T1000 (cell line): Measurements from ENCODE around the gene MAP4K3.
"Not testable (repeated sequence)": the region's sequence is repeated elsewhere in the genome, so short reads cannot be mapped to it uniquely, and the experiment has no call there.

Source experiments
- DNase-seq: peaks from one replicate; lab custom pipeline; 2025; ENCODE audit warnings: mixed read lengths; lab: John Stamatoyannopoulos, UW

The MAP4K3 gene

GRCh38 chr2:39301352-39301751 is 135.7 kb downstream of the MAP4K3 start:
- no peak for DNase-seq

- no peak for DNase-seq
These were observed 136.8 kb downstream of the MAP4K3 start for GRCh38 chr2:39300044-39300978.

GRCh38 chr2:39290433-39290832 is 146.7 kb downstream of the MAP4K3 start:
- DNase-seq: no peak

- no peak for DNase-seq
These were observed 147.5 kb downstream of the MAP4K3 start for GRCh38 chr2:39289609-39290008.

GRCh38 chr2:39283561-39283960 is 153.5 kb downstream of the MAP4K3 start:
- DNase-seq: no peak

- DNase-seq: no peak
These were observed 155.7 kb downstream of the MAP4K3 start for GRCh38 chr2:39281391-39281790.

GRCh38 chr2:39275016-39275415 is 162.1 kb downstream of the MAP4K3 start:
- DNase-seq: no peak

GRCh38 chr2:39269941-39270340 is 167.1 kb downstream of the MAP4K3 start:
- DNase-seq: no peak

GRCh38 chr2:39266916-39267434 is 170.1 kb downstream of the MAP4K3 start:
- no peak for DNase-seq

GRCh38 chr2:39266139-39266805 is 170.8 kb downstream of the MAP4K3 start:
- no peak for DNase-seq

GRCh38 chr2:39265315-39265714 is 171.8 kb downstream of the MAP4K3 start:
- DNase-seq: no peak

- DNase-seq: no peak
These were observed 172.4 kb downstream of the MAP4K3 start for GRCh38 chr2:39264733-39265132.

- no peak for DNase-seq
These were observed 177.0 kb downstream of the MAP4K3 start for GRCh38 chr2:39260087-39260486.

GRCh38 chr2:39256040-39256439 is 181.0 kb downstream of the MAP4K3 start:
- DNase-seq: no peak

- no peak for DNase-seq
These were observed 184.1 kb downstream of the MAP4K3 start for GRCh38 chr2:39252888-39253518.

- no peak for DNase-seq
These were observed 189.5 kb downstream of the MAP4K3 start for GRCh38 chr2:39247512-39248043.

GRCh38 chr2:39246382-39246980 is 190.6 kb downstream of the MAP4K3 start:
- DNase-seq: no peak

GRCh38 chr2:39244963-39245625 is 192.0 kb downstream of the MAP4K3 start:
- not testable (repeated sequence) for DNase-seq

GRCh38 chr2:39244241-39244862 is 192.7 kb downstream of the MAP4K3 start:
- not testable (repeated sequence) for DNase-seq

GRCh38 chr2:39243469-39244123 is 193.5 kb downstream of the MAP4K3 start, which contains the start of gene CDKL4:
Gene CDKL4 (minus strand): TSS chr2:39243970.
- DNase-seq: no peak
